Measurements from ENCODE around the gene ALG8.
A peak's percentile ranks its signal among the peaks of the same experiment; 100 is the strongest.

ALG8 gene

GRCh38 chr11:78160557-78160956 is 21.1 kb upstream of the ALG8 start:
- DNase-seq = no peak

- peak in 13 of 51 donors; percentile 3 to 57 (median 34) for DNase-seq
Observed at GRCh38 chr11:78158987-78159652, 19.7 kb upstream of the ALG8 start.

- DNase-seq = no peak
Observed at GRCh38 chr11:78156127-78156844, 16.9 kb upstream of the ALG8 start.

GRCh38 chr11:78151804-78152203 is 12.4 kb upstream of the ALG8 start:
- no peak for DNase-seq

GRCh38 chr11:78150754-78151153 is 11.3 kb upstream of the ALG8 start:
- DNase-seq = no peak

- no peak for DNase-seq
Observed at GRCh38 chr11:78150346-78150745, 10.9 kb upstream of the ALG8 start.

- DNase-seq = peak in 13 of 51 donors; percentile 5 to 46 (median 23)
Observed at GRCh38 chr11:78149646-78150045, 10.2 kb upstream of the ALG8 start.

GRCh38 chr11:78147807-78148206 is 8.4 kb upstream of the ALG8 start:
- no peak for DNase-seq

GRCh38 chr11:78145511-78146025 is 6.1 kb upstream of the ALG8 start:
- no peak for DNase-seq

GRCh38 chr11:78140392-78141077 is 1.1 kb upstream of the ALG8 start:
- DNase-seq = no peak

GRCh38 chr11:78138694-78139421 is 568 bp downstream of the ALG8 start:
- no peak for DNase-seq

- DNase-seq = no peak
Observed at GRCh38 chr11:78138291-78138690, 1.1 kb downstream of the ALG8 start.

- DNase-seq = no peak
Observed at GRCh38 chr11:78132475-78132874, 7.0 kb downstream of the ALG8 start.

- no peak for DNase-seq
Observed at GRCh38 chr11:78131956-78132355, 7.5 kb downstream of the ALG8 start.

GRCh38 chr11:78127403-78127802 is 12.0 kb downstream of the ALG8 start:
- no peak for DNase-seq

- DNase-seq = no peak
Observed at GRCh38 chr11:78112582-78113275, 26.7 kb downstream of the ALG8 start.

GRCh38 chr11:78111298-78111697 is 28.1 kb downstream of the ALG8 start:
- DNase-seq = no peak

GRCh38 chr11:78110830-78111229 is 28.6 kb downstream of the ALG8 start:
- no peak for DNase-seq

GRCh38 chr11:78110351-78110750 is 29.1 kb downstream of the ALG8 start:
- DNase-seq = no peak

GRCh38 chr11:78109081-78110015 is 30.1 kb downstream of the ALG8 start:
- no peak for DNase-seq

Data from hypothalamus (tissue), 51 donors.